Measurements from ENCODE around the gene SLC3A2.

Gene SLC3A2

DNA sequence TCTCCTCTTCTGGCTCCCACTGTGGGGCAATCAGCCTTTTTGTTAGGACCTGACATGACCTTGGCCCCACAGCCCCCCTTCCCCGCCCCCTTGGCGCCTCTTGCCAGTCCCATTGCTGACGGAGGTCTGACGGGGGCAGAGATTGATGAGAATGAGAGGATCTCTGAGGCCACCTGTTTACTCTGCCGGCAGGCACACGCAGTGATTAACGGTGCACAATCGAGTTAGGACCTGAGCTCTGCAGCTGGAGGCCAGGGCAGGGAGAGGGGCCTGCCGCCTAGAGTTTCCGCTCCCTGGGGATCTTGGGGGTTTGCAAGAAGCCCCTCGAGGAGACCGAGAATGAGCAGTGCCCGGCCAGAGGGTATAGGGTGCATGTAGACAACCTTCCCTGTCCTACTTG is 47.3 kb downstream of the SLC3A2 start:
- H3K79me2 ChIP-seq (ENCODE audit: insufficient read depth, low read depth), result no peaks in the 10 kb centered on the region
- no peaks in the 10 kb centered on the region for H4K20me1 ChIP-seq (ENCODE audit: insufficient read depth)
- H3K27ac ChIP-seq, result no peak overlapping the region
- no peak overlapping the region for H3K4me2 ChIP-seq
- no peak overlapping the region for H3K9ac ChIP-seq
- no peak overlapping the region for H3K4me3 ChIP-seq (IDR thresholded peaks at IDR 0.05; ENCODE audit: insufficient read depth, low read depth, low read length)
- TF ChIP-seq, protein P1, sequence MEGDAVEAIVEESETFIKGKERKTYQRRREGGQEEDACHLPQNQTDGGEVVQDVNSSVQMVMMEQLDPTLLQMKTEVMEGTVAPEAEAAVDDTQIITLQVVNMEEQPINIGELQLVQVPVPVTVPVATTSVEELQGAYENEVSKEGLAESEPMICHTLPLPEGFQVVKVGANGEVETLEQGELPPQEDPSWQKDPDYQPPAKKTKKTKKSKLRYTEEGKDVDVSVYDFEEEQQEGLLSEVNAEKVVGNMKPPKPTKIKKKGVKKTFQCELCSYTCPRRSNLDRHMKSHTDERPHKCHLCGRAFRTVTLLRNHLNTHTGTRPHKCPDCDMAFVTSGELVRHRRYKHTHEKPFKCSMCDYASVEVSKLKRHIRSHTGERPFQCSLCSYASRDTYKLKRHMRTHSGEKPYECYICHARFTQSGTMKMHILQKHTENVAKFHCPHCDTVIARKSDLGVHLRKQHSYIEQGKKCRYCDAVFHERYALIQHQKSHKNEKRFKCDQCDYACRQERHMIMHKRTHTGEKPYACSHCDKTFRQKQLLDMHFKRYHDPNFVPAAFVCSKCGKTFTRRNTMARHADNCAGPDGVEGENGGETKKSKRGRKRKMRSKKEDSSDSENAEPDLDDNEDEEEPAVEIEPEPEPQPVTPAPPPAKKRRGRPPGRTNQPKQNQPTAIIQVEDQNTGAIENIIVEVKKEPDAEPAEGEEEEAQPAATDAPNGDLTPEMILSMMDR (conservative IDR thresholded peaks at IDR 0.05; ENCODE audit: low read depth, low read length), result no peak
- H3K4me1 ChIP-seq (ENCODE audit: low read depth, poor library complexity, severe bottlenecking), result no peaks in the 10 kb centered on the region
- no peaks in the 10 kb centered on the region for H3K36me3 ChIP-seq (ENCODE audit: insufficient read depth)
- no peak overlapping the region for H2AFZ ChIP-seq (ENCODE audit: low read depth)
- no peaks in the 10 kb centered on the region for H3K27me3 ChIP-seq (ENCODE audit: insufficient read depth, low read depth)

DNA sequence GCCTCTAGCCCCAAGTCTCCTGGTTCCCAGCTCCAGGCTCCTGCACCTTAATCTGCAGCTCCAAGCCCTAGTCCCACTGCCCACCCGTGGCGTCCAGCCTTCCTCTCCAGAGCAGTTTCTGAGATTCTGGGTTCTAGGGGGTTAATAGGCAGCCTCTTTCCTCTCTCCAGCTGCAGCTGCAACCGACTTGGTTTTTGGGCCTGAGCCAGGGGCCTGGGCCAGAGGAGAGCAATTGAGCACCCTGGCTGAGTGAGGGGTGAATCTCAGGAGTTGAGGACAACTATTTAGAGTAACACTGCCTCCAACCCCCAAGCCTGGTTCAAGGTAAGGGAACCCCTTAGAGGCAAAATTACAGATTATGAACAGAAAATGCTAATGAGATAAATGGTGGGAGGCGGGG is 49.5 kb downstream of the SLC3A2 start:
- no peak overlapping the region for H3K4me3 ChIP-seq (IDR thresholded peaks at IDR 0.05; ENCODE audit: insufficient read depth, low read depth, low read length)
- no peak overlapping the region for H3K9ac ChIP-seq
- TF ChIP-seq, protein P1 (conservative IDR thresholded peaks at IDR 0.05; ENCODE audit: low read depth, low read length), result no peak
- no peak overlapping the region for H3K4me2 ChIP-seq
- no peaks in the 10 kb centered on the region for H3K27me3 ChIP-seq (ENCODE audit: insufficient read depth, low read depth)
- no peaks in the 10 kb centered on the region for H4K20me1 ChIP-seq (ENCODE audit: insufficient read depth)
- no peaks in the 10 kb centered on the region for H3K4me1 ChIP-seq (ENCODE audit: low read depth, poor library complexity, severe bottlenecking)
- no peaks in the 10 kb centered on the region for H3K79me2 ChIP-seq (ENCODE audit: insufficient read depth, low read depth)
- no peak overlapping the region for H3K27ac ChIP-seq
- H3K36me3 ChIP-seq (ENCODE audit: insufficient read depth), result no peaks in the 10 kb centered on the region
- H2AFZ ChIP-seq (ENCODE audit: low read depth), result no peak overlapping the region

DNA sequence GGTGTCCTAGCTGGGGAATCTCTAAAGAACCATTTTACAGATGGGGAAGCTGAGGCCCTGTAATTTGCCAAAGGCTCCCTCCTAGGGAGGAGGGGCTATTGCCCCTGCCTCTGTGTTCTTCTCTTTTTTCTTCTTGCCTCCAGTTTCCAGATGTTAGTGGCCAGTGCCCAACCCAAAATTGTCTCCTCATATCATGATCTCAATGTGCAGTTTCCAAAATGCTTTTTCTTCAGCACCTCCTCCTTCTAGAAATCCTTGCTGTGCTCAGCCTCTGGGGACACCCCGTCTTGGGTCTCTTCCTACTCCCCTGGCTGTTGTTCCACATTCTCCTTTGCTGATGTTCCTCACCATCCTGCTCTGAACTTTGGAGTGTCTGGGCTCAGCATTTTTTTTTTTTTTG is 50.0 kb downstream of the SLC3A2 start:
- H3K27me3 ChIP-seq (ENCODE audit: insufficient read depth, low read depth), result no peaks in the 10 kb centered on the region
- no peaks in the 10 kb centered on the region for H4K20me1 ChIP-seq (ENCODE audit: insufficient read depth)
- no peak overlapping the region for H3K4me3 ChIP-seq (IDR thresholded peaks at IDR 0.05; ENCODE audit: insufficient read depth, low read depth, low read length)
- no peak overlapping the region for H3K9ac ChIP-seq
- no peaks in the 10 kb centered on the region for H3K36me3 ChIP-seq (ENCODE audit: insufficient read depth)
- TF ChIP-seq, protein P1 (conservative IDR thresholded peaks at IDR 0.05; ENCODE audit: low read depth, low read length), result no peak
- H3K4me1 ChIP-seq (ENCODE audit: low read depth, poor library complexity, severe bottlenecking), result no peaks in the 10 kb centered on the region
- no peaks in the 10 kb centered on the region for H3K79me2 ChIP-seq (ENCODE audit: insufficient read depth, low read depth)
- no peak overlapping the region for H3K4me2 ChIP-seq
- no peak overlapping the region for H2AFZ ChIP-seq (ENCODE audit: low read depth)
- no peak overlapping the region for H3K27ac ChIP-seq

DNA sequence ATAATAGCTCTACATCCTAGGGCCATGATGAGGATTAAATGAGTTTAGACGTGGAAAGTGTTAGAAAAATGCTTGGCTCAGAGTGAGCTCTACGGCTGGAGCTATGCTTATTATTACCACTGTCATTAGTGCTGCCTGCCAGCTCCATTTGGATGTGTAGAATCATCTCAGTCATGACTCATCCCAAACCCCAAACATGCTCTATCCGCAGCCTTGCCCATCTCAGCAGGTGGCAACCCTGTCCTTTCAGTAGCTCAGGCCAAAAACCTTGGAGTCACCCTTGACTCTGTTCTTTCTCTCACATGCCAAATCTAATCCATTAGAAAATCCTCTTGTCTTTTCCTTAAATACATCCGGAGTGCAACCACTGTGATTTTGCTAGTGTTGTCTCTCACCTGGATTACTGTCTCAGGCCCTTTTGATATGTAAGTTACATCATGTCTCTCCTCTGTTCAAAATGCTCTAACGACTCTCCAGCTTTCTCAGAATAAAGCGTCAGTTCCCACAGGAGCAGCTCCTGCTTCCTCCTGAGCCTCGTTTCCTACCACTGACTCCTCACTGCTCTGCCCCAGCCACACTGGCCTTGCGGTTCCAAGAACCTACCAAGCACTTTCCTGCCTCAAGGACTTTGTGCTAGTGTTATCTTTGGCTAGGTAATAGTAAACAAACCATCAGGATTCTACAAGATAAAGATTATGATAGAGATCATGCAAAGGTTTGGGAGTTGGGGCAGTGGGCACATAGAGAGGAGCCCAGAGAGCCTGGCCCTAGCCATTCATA is 51.0 kb downstream of the SLC3A2 start:
- Histone ChIP-seq H3K4me1 (ENCODE audit: low read depth, poor library complexity, severe bottlenecking) (no peaks in the 10 kb centered on the region), H3K27me3 (ENCODE audit: insufficient read depth, low read depth) (no peaks in the 10 kb centered on the region), H3K27ac (no peak overlapping the region), H2AFZ (ENCODE audit: low read depth) (no peak overlapping the region), H3K4me3 (IDR thresholded peaks at IDR 0.05; ENCODE audit: insufficient read depth, low read depth, low read length) (no peak overlapping the region), H3K4me2 (no peak overlapping the region), H4K20me1 (ENCODE audit: insufficient read depth) (no peaks in the 10 kb centered on the region), H3K79me2 (ENCODE audit: insufficient read depth, low read depth) (no peaks in the 10 kb centered on the region), H3K9ac (no peak overlapping the region), H3K36me3 (ENCODE audit: insufficient read depth) (no peaks in the 10 kb centered on the region)
- TF ChIP-seq, protein P1 (conservative IDR thresholded peaks at IDR 0.05; ENCODE audit: low read depth, low read length), result no peak
